ENCODE data around the gene MTIF2. TPM values are rescaled to one million over a fixed set of nuclear protein-coding genes. Genes with fewer than 3 reads are reported as not detected.
"Not testable (repeated sequence)": the region's sequence is repeated elsewhere in the genome, so short reads cannot be mapped to it uniquely, and the experiment has no call there.

MTIF2 gene
- total RNA-seq, 1 donor from 2014 or later: 50.5 TPM

DNA sequence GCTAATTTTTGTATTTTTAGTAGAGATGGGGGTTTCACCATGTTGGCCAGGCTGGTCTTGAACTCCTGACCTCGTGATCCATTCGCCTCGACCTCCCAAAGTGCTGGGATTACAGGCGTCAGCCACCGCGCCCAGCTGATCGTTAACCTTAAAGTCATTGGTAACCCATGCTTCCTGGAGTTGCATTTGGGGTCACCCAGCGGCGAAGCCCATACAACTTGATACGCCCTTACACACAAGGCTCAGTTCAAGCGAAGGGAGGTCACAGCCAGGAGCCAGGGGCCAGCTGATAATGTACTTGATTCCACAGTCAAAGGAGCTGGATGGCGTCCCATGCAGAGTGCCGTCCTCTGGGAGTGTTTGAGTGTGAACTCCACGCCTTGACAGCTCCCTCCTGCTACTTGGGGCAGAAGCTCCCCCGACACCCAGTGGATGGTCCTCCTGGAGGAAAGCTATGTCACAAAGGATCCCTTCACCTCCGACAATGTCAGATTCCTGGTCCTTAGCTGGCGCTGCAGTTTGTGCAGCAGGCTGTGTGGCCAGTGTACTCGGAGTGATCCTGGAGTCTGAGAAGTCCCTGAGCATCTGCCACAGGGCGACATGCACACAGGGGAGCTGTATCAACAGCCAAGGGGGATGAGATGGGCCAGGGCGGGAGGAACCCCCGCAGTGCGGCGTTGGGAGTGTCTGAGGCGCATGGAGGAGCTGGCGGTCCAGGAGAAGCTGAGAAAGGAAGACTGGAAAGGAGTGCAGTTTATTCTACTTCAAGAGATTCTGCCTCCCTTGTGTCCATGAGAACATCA is 44.9 kb downstream of the MTIF2 start:
- intact Hi-C loops (cut with DNase I): no loop called here
- DNase-seq (no peak), ATAC-seq (ENCODE audit: poor library complexity) (peak; percentile 30)

DNA sequence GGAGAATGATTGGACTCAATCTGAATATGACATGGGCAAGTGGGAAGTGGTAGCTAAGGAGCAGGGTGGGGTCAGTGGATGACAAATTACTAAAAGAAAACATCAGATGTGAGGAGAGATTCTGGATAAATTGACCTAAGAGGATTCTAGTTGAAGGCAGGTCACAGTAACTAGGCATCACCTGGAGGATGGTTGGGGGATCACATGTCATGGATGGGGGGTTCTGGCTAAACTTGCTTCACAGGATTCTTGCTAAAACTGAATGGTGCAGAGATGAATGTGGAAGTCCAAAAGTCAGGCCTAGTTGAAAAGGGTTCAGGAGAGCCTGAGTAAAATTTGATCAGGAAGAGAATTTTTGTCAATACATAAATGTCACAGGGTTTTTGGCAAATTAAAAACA is 55.2 kb downstream of the MTIF2 start:
- DNase-seq (no peak), ATAC-seq (ENCODE audit: poor library complexity) (no peak)
- intact Hi-C loops (cut with DNase I): no loop called here

GRCh38 chr2:55204950-55205349 is 64.1 kb downstream of the MTIF2 start:
- intact Hi-C loops (cut with DNase I): no loop called here
- ATAC-seq (ENCODE audit: poor library complexity) (no peak), DNase-seq (no peak)

DNA sequence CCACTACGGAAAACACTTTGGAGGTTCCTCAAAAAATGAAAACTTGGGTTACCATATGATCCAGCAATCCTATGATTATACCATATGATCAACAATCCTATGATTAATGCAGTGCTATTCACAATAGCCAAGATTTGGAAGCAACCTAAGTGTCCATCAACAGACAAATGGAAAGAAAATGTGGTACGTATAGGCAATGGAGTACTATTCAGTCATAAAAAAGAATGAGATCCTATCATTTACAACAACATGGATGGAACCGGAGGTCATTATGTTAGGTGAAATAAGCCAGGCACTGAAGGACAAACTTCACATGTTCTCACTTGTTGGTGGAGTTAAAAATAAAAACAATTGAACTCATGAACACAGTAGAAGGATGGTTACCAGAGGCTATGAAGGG is 64.5 kb downstream of the MTIF2 start:
- ATAC-seq (ENCODE audit: poor library complexity) (no peak), DNase-seq (no peak)
- intact Hi-C loops (cut with DNase I): no loop called here

- DNase-seq (no peak), ATAC-seq (ENCODE audit: poor library complexity) (no peak)
- intact Hi-C loops (cut with DNase I): no loop called here
Measured at GRCh38 chr2:55200416-55200815, 68.6 kb downstream of the MTIF2 start.

GRCh38 chr2:55196526-55196925 is 72.5 kb downstream of the MTIF2 start:
- intact Hi-C loops (cut with DNase I): no loop called here
- ATAC-seq (ENCODE audit: poor library complexity) (no peak), DNase-seq (no peak)

- ATAC-seq (ENCODE audit: poor library complexity); DNase-seq; intact Hi-C loops (cut with DNase I): not testable (repeated sequence)
Measured at GRCh38 chr2:55191888-55192287, 77.1 kb downstream of the MTIF2 start.

GRCh38 chr2:55186837-55187236 is 82.2 kb downstream of the MTIF2 start:
- ATAC-seq (ENCODE audit: poor library complexity); DNase-seq; intact Hi-C loops (cut with DNase I): not testable (repeated sequence)

Other genes with a start within 250 kb of the MTIF2 start
- gene RTN4, start 218.8 kb downstream of the MTIF2 start, total RNA-seq: 56.3 TPM
- 5.6 TPM for gene CLHC1, start 36.9 kb downstream of the MTIF2 start, total RNA-seq
- 443 TPM for gene RPS27A, start 36.5 kb downstream of the MTIF2 start, total RNA-seq
- 19.4 TPM for gene CCDC88A, start 150.6 kb upstream of the MTIF2 start, total RNA-seq